GM10248 (cell line): Measurements from ENCODE around the gene CCL23.

ENCODE experiments used
- CTCF ChIA-PET: fragments of 300-600 bp; sonication (Branson Sonifier 250); formaldehyde crosslinking; extraction: SDS; loops from one replicate; lab custom pipeline; 2021; ENCODE audit warnings: antibody characterized with exemption; lab: Yijun Ruan, JAX
- POLR2A ChIA-PET: fragments of 350-650 bp; sonication (Branson Sonifier 250); formaldehyde crosslinking; extraction: SDS; loops from one replicate; lab custom pipeline; 2020; ENCODE audit warnings: antibody characterized with exemption; lab: Yijun Ruan, JAX
- DNase-seq: peaks from one replicate; pipeline ENCODE4 v3.0.0; 2012; ENCODE audit errors: extremely low spot score
- CTCF ChIP-seq: IDR thresholded peaks from 2 replicates; pipeline ENCODE4 v1.5.1; 2012; ENCODE audit warnings: mild to moderate bottlenecking, low read depth; ENCODE audit errors: extremely low read depth, missing control alignments, control extremely low read depth

Gene CCL23

DNA sequence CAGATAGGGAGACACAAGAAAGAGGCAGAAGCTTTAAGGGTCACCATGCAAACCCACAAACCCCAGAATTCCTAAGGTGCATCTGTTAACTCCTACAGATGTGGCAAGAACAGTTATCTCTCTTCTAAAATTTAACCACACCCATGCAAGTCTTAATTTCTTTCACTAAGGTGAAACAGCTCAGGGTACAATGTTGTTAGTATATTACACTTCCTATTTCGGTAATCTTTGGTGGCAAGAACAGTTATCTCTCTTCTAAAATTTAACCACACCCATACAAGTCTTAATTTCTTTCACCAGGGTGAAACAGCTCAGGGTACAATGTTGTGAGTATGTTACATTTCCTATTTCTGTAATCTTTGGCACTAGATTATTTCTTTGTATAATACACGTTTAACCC, 6.6 kb downstream of the CCL23 start:
- TF ChIP-seq CTCF, result no peak
- no peak for DNase-seq
- POLR2A ChIA-PET, result no interaction called here
- CTCF ChIA-PET, result interaction anchor here (1.1 to 1.5 kb wide), 4 partner anchors 12 to 61 kb away, joined by 3 to 4 read pairs (median 4); no protein-coding TSS in a partner anchor

DNA sequence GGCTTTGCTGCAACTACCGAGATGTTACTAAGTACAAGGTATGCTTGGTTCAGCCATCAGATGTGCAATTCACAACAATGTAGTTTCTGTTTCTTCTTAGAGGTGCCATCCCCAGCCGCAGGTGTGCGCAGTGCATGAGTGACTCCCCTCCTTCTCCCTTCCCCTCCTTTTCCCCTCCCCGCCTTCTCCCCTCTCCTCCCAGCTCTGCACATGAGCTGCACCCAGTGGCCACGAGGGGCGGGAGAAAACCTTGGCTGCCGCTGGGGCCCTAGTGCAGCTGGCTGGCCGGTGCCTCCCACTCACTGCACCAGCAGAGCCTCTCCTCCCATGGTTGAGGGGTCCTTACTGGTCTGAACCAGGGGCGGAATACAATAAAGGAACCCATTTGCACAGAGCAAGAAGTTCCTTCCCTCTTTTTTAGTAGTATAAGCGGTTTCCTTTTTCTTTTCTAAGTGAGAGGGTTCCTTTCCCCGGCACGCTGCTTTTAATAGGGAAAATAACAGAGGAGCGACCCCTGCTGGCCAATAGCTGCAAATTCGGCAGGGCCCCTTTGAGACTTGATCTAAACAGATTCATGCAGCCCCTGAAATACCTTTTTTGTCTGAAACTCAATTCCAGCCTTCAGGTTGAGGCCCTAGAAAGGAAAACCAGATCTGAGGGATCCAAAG, 8.6 kb downstream of the CCL23 start:
- CTCF ChIA-PET, result no interaction called here
- POLR2A ChIA-PET, result no interaction called here
- no peak for TF ChIP-seq CTCF
- DNase-seq, result no peak

GRCh38 chr17:36004594-36005108, 13.1 kb downstream of the CCL23 start:
- no peak for DNase-seq
- no peak for TF ChIP-seq CTCF
- CTCF ChIA-PET, result interaction anchor here (0.8 to 2.3 kb wide), 9 partner anchors 9 to 144 kb away, joined by 3 to 10 read pairs (median 5); no protein-coding TSS in a partner anchor
- POLR2A ChIA-PET, result interaction anchor here (0.6 kb wide), 1 partner anchor 23 kb away, joined by 5 read pairs; no protein-coding TSS in a partner anchor

- POLR2A ChIA-PET, result no interaction called here
- TF ChIP-seq CTCF, result no peak
- CTCF ChIA-PET, result interaction anchor here (1.1 to 1.9 kb wide), 2 partner anchors 26 to 71 kb away, joined by 3 to 5 read pairs; no protein-coding TSS in a partner anchor
- no peak for DNase-seq
Observed at GRCh38 chr17:36002631-36003030, 15.1 kb downstream of the CCL23 start.

DNA sequence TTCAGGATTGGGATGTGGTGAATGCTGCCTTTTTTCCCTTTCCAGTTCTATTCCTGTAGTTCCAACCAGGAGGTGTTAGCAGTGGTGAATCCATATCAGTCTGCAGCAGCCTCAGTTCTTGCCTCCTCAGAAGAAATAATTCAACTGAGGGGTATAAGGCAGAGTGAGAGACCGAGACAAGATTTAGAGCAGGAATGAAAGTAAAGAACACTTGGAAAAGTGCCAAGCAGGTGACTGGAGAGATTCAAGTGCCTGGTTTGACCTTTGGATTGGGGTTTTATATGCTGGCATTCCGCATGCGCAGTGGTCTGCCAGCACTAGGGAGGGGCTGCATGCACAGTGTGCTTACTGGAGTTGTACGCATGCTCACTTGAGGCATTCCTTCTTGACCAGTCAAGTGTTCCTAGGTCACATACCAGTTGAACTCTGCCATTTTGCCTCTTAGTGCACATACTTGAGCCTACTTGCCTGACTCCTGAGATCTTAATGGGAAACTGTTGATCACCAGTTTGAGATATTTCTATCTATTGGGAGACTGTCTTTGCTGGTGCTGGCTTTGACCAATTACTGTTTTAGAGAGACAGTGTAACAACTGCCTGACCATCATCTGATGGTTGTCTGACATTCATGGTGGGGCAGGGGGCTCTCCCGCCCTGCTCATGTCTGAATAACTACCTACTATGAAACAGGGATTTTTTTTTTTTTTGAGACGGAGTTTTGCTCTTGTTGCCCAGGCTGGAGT, 15.7 kb downstream of the CCL23 start:
- CTCF ChIA-PET, result interaction anchor here (0.8 to 1.9 kb wide), 4 partner anchors 26 to 72 kb away, joined by 3 to 5 read pairs (median 4); no protein-coding TSS in a partner anchor
- POLR2A ChIA-PET, result no interaction called here
- no peak for TF ChIP-seq CTCF
- no peak for DNase-seq

DNA sequence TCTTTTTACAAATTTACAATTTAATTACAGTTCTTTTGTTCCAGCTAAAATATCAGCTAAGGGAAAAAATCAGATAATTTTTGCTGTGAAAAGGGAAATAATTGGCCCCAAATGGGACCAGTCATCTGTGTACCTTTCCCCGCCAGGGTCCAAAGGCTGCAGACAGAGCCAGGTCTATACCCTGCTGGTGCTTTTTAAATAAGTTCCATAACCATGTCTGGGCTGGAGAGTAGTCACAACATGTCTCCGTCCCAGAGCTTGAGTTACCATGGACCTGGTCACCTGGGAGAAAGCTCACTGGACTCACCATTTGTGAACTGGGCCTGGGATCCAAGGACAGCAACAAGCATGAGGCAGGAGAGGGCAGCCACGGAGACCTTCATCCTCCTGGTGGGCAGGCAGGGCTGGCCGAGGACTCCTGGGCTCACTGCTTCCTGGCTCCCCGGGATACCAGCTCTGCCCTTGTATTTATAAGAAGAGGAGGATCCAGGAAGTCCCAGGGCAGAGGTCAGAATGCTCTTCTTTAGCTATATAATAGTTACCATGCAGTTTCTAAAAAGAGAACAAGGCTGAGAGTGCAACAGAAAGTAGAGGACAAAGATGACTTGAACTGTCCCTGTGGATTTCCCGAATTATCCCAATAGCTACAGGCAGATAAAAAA, 16.5 kb downstream of the CCL23 start, which contains the start of gene CCL15:
Gene CCL15, minus strand, starts transcription at position 444 of the 662 bp plus-strand sequence. Its CDS starts 61 bp downstream, at position 383.
- TF ChIP-seq CTCF, result no peak
- no peak for DNase-seq
- POLR2A ChIA-PET, result no interaction called here
- CTCF ChIA-PET, result interaction anchor here (0.8 to 1.9 kb wide), 5 partner anchors 11 to 116 kb away, joined by 3 to 5 read pairs (median 4); no protein-coding TSS in a partner anchor
